Measurements from ENCODE around the gene DNHD1.

GRCh38 chr11:6615882-6616585 is 119.0 kb downstream of the DNHD1 start:
- TF ChIP-seq, protein P1, sequence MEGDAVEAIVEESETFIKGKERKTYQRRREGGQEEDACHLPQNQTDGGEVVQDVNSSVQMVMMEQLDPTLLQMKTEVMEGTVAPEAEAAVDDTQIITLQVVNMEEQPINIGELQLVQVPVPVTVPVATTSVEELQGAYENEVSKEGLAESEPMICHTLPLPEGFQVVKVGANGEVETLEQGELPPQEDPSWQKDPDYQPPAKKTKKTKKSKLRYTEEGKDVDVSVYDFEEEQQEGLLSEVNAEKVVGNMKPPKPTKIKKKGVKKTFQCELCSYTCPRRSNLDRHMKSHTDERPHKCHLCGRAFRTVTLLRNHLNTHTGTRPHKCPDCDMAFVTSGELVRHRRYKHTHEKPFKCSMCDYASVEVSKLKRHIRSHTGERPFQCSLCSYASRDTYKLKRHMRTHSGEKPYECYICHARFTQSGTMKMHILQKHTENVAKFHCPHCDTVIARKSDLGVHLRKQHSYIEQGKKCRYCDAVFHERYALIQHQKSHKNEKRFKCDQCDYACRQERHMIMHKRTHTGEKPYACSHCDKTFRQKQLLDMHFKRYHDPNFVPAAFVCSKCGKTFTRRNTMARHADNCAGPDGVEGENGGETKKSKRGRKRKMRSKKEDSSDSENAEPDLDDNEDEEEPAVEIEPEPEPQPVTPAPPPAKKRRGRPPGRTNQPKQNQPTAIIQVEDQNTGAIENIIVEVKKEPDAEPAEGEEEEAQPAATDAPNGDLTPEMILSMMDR (IDR thresholded peaks at IDR 0.05): no peak
- no peak for TF ChIP-seq POLR2A (IDR thresholded peaks at IDR 0.05)
